ENCODE measurements around the gene CSRP3. TPM values are rescaled to one million over a fixed set of nuclear protein-coding genes. Genes with fewer than 3 reads are reported as not detected.

The CSRP3 gene
- total RNA-seq, 1 experiment from 2014 or later: not detected

DNA sequence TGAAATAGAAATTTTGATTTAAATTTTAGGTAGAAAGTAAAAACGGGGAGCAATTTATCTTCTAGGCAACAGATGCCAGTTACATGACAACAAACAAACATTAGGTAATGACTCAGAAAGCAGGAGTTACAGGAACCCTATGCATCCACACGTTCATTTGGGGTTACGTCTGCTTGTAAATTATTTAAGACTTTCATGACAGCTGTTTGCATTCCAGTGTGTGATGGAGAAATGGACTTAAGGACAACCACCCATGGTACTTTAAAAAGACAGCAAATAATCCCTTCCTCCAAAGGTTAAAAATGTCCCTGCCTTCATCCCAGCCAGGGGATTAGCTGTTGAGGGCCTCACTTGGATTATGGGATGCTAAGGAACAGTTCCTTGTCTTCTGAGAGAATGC is 27.2 kb upstream of the CSRP3 start:
- no TSS peak for BruUV-seq (replicated peaks)
- peaks cover 15% of the 10 kb centered on the region for H3F3A ChIP-seq (ENCODE audit: insufficient read depth, low read depth)
- no peak overlapping the region for H3K4me2 ChIP-seq
- peaks cover 16% of the 10 kb centered on the region for H3K4me1 ChIP-seq (replicated peaks; ENCODE audit: insufficient read depth)
- H3K4me3 ChIP-seq: no peak overlapping the region
- peaks cover 5% of the 10 kb centered on the region; the same call in 1 of the 2 replicates for H3K9me3 ChIP-seq (ENCODE audit: insufficient read depth, low read depth)
- H4K20me1 ChIP-seq (ENCODE audit: insufficient read depth): no peaks in the 10 kb centered on the region
- H3K79me2 ChIP-seq (ENCODE audit: low read depth): no peaks in the 10 kb centered on the region
- ChIA-PET POLR2A (ENCODE audit: unreplicated experiment) (no interaction called here), CTCF (no interaction called here)
- H3K27ac ChIP-seq: no peak overlapping the region
- H2AFZ ChIP-seq: no peak overlapping the region
- no peaks in the 10 kb centered on the region for H3K27me3 ChIP-seq (ENCODE audit: insufficient read depth, low read depth)
- no peak for TF ChIP-seq EZH2 (IDR thresholded peaks at IDR 0.05; ENCODE audit: low read depth)
- TF ChIP-seq, protein P1, sequence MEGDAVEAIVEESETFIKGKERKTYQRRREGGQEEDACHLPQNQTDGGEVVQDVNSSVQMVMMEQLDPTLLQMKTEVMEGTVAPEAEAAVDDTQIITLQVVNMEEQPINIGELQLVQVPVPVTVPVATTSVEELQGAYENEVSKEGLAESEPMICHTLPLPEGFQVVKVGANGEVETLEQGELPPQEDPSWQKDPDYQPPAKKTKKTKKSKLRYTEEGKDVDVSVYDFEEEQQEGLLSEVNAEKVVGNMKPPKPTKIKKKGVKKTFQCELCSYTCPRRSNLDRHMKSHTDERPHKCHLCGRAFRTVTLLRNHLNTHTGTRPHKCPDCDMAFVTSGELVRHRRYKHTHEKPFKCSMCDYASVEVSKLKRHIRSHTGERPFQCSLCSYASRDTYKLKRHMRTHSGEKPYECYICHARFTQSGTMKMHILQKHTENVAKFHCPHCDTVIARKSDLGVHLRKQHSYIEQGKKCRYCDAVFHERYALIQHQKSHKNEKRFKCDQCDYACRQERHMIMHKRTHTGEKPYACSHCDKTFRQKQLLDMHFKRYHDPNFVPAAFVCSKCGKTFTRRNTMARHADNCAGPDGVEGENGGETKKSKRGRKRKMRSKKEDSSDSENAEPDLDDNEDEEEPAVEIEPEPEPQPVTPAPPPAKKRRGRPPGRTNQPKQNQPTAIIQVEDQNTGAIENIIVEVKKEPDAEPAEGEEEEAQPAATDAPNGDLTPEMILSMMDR (conservative IDR thresholded peaks at IDR 0.05): no peak
- intact Hi-C loops (cut with micrococcal nuclease; ENCODE audit: unreplicated experiment): no loop called here
- no peak for DNase-seq
- H3K36me3 ChIP-seq (ENCODE audit: low read depth): peaks cover 43% of the 10 kb centered on the region
- no peaks in the 10 kb centered on the region for H3K9me2 ChIP-seq (ENCODE audit: insufficient read depth)

DNA sequence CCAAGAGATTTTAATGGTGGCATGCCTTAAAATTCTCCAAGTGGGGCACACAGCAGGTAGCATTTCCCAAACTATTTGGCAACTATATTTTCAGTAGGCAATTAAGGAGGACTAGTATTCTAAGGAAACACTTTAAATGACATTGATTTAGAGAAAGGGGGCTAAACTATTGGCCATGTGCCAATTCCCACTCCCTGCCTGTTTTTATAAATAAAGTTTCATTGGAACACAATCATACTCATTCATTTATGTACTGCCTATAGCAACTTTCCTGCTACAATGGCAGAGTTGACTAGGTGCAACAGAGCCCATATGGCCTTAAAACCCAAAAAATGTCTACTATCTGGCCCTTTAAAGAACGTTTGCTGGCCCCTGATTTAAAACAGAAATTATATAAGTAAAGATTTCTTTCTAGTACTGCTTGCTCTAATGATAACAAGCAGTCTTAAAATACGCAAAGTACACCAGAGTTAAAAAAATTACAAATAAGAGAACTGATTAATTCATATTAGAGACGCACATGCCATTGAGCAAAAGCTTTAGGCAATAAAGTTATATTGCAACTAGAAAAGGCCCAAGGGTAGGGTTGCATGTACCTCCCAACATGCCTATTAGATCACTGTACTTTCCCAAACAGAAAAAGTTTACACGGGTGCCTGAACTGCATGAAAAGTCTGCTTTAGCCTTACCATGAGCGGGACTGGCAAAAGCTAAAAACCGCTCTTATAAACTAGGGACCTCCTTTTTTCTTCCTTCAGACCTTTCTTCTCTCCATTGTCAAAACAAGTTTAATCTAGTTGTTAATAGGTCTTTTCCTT is 24.8 kb upstream of the CSRP3 start:
- H2AFZ ChIP-seq: no peak overlapping the region
- H3K4me2 ChIP-seq: no peak overlapping the region
- no peak overlapping the region for H3K4me3 ChIP-seq
- H3F3A ChIP-seq (ENCODE audit: insufficient read depth, low read depth): no peaks in the 10 kb centered on the region
- TF ChIP-seq EZH2 (IDR thresholded peaks at IDR 0.05; ENCODE audit: low read depth): no peak
- TF ChIP-seq, protein P1 (conservative IDR thresholded peaks at IDR 0.05): no peak
- H3K79me2 ChIP-seq (ENCODE audit: low read depth): no peaks in the 10 kb centered on the region
- no peaks in the 10 kb centered on the region for H3K27me3 ChIP-seq (ENCODE audit: insufficient read depth, low read depth)
- no TSS peak for BruUV-seq (replicated peaks)
- H3K4me1 ChIP-seq (replicated peaks; ENCODE audit: insufficient read depth): no peaks in the 10 kb centered on the region
- no peak overlapping the region for H3K27ac ChIP-seq
- ChIA-PET POLR2A (ENCODE audit: unreplicated experiment) (no interaction called here), CTCF (no interaction called here)
- DNase-seq: no peak
- H3K36me3 ChIP-seq (ENCODE audit: low read depth): peaks cover 36% of the 10 kb centered on the region
- no peaks in the 10 kb centered on the region for H4K20me1 ChIP-seq (ENCODE audit: insufficient read depth)
- no peaks in the 10 kb centered on the region for H3K9me2 ChIP-seq (ENCODE audit: insufficient read depth)
- H3K9me3 ChIP-seq (ENCODE audit: insufficient read depth, low read depth): no peaks in the 10 kb centered on the region
- intact Hi-C loops (cut with micrococcal nuclease; ENCODE audit: unreplicated experiment): no loop called here

DNA sequence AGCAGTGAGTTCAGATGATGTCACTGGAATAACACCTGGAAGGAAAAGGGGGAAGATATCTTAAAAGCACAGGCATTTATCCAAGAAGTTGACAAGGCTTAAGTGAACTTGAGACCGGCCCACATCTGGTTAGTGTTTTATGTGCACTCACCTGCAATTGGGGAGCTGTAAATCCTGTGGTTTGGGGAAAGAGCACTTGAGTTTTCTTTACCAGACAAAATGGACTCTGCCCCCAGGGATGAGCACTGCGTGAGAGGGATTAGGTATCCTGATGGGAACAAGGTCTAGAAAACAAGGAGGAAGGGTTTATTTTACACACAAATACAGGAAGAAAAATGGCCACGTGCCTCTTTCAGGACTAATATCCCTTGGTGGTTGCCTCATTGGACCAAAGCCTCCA is 23.8 kb upstream of the CSRP3 start:
- no peaks in the 10 kb centered on the region for H3K27me3 ChIP-seq (ENCODE audit: insufficient read depth, low read depth)
- peaks cover 26% of the 10 kb centered on the region for H3K36me3 ChIP-seq (ENCODE audit: low read depth)
- H3K9me3 ChIP-seq (ENCODE audit: insufficient read depth, low read depth): no peaks in the 10 kb centered on the region
- H2AFZ ChIP-seq: no peak overlapping the region
- no peaks in the 10 kb centered on the region for H3K79me2 ChIP-seq (ENCODE audit: low read depth)
- no TSS peak for BruUV-seq (replicated peaks)
- CTCF ChIA-PET: no interaction called here
- no peak overlapping the region for H3K4me2 ChIP-seq
- no peak for TF ChIP-seq EZH2 (IDR thresholded peaks at IDR 0.05; ENCODE audit: low read depth)
- TF ChIP-seq, protein P1 (conservative IDR thresholded peaks at IDR 0.05): no peak
- no peak overlapping the region for H3K27ac ChIP-seq
- DNase-seq: no peak
- H3K9me2 ChIP-seq (ENCODE audit: insufficient read depth): no peaks in the 10 kb centered on the region
- no peaks in the 10 kb centered on the region for H3F3A ChIP-seq (ENCODE audit: insufficient read depth, low read depth)
- POLR2A ChIA-PET (ENCODE audit: unreplicated experiment): no interaction called here
- intact Hi-C loops (cut with micrococcal nuclease; ENCODE audit: unreplicated experiment): no loop called here
- H4K20me1 ChIP-seq (ENCODE audit: insufficient read depth): no peaks in the 10 kb centered on the region
- H3K4me1 ChIP-seq (replicated peaks; ENCODE audit: insufficient read depth): no peaks in the 10 kb centered on the region
- no peak overlapping the region for H3K4me3 ChIP-seq
